Measurements from ENCODE around the gene IL37.

- TF ChIP-seq CTCF (conservative IDR thresholded peaks at IDR 0.05; ENCODE audit: low read depth in 2 of 2) (no peak), CREB1 (CRISPR knock-in tag; IDR thresholded peaks at IDR 0.05; ENCODE audit: low read depth) (no peak), EZH2 (IDR thresholded peaks at IDR 0.05; ENCODE audit: low read depth, unreplicated experiment) (no peak), POLR2AphosphoS5 (IDR thresholded peaks at IDR 0.05; ENCODE audit: low read depth) (no peak), NANOG (IDR thresholded peaks at IDR 0.05; ENCODE audit: borderline replicate concordance) (no peak), EZH2phosphoT487 (IDR thresholded peaks at IDR 0.05; ENCODE audit: unreplicated experiment) (no peak), JUNB (IDR thresholded peaks at IDR 0.05; ENCODE audit: unreplicated experiment) (no peak), ZNF114 (CRISPR knock-in tag; IDR thresholded peaks at IDR 0.05) (no peak), STAT1 (IDR thresholded peaks at IDR 0.05; ENCODE audit: unreplicated experiment) (no peak), ZNF462 (CRISPR knock-in tag; IDR thresholded peaks at IDR 0.05) (no peak)
- TF ChIP-seq, protein P1, sequence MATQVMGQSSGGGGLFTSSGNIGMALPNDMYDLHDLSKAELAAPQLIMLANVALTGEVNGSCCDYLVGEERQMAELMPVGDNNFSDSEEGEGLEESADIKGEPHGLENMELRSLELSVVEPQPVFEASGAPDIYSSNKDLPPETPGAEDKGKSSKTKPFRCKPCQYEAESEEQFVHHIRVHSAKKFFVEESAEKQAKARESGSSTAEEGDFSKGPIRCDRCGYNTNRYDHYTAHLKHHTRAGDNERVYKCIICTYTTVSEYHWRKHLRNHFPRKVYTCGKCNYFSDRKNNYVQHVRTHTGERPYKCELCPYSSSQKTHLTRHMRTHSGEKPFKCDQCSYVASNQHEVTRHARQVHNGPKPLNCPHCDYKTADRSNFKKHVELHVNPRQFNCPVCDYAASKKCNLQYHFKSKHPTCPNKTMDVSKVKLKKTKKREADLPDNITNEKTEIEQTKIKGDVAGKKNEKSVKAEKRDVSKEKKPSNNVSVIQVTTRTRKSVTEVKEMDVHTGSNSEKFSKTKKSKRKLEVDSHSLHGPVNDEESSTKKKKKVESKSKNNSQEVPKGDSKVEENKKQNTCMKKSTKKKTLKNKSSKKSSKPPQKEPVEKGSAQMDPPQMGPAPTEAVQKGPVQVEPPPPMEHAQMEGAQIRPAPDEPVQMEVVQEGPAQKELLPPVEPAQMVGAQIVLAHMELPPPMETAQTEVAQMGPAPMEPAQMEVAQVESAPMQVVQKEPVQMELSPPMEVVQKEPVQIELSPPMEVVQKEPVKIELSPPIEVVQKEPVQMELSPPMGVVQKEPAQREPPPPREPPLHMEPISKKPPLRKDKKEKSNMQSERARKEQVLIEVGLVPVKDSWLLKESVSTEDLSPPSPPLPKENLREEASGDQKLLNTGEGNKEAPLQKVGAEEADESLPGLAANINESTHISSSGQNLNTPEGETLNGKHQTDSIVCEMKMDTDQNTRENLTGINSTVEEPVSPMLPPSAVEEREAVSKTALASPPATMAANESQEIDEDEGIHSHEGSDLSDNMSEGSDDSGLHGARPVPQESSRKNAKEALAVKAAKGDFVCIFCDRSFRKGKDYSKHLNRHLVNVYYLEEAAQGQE (IDR thresholded peaks at IDR 0.05; ENCODE audit: unreplicated experiment): no peak
- TF ChIP-seq, protein P2, sequence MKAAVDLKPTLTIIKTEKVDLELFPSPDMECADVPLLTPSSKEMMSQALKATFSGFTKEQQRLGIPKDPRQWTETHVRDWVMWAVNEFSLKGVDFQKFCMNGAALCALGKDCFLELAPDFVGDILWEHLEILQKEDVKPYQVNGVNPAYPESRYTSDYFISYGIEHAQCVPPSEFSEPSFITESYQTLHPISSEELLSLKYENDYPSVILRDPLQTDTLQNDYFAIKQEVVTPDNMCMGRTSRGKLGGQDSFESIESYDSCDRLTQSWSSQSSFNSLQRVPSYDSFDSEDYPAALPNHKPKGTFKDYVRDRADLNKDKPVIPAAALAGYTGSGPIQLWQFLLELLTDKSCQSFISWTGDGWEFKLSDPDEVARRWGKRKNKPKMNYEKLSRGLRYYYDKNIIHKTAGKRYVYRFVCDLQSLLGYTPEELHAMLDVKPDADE (IDR thresholded peaks at IDR 0.05): no peak
Observed at GRCh38 chr2:112927745-112928144, 16.8 kb downstream of the IL37 start.
